Prostate gland (tissue), 2 donors: ENCODE data around the gene ITIH1.

Experiments used
- POLR2A ChIP-seq: fragments of 450-650 bp; IDR thresholded peaks from one replicate; pipeline ENCODE4 v1.6.1; 2016; ENCODE audit warnings: antibody characterized with exemption, mild to moderate bottlenecking
- POLR2AphosphoS5 ChIP-seq: sonication (generic); formaldehyde crosslinking; IDR thresholded peaks from one replicate; pipeline ENCODE4 v1.6.1; 2017; ENCODE audit warnings: antibody characterized with exemption
- TF ChIP-seq, protein P1 (sequence below), 4 experiments: fragments of 200-600 bp in 2 of 4; fragments of 450-650 bp in 2 of 4; sonication (generic) in 2 of 4; IDR thresholded peaks; 1 replicate in 3 of 4; 2 replicates in 1 of 4; pipeline ENCODE4 v1.5.1; 2016 to 2019; ENCODE audit warnings: antibody characterized with exemption in 4 of 4, mild to moderate bottlenecking in 2 of 4, moderate library complexity in 2 of 4

DNA sequence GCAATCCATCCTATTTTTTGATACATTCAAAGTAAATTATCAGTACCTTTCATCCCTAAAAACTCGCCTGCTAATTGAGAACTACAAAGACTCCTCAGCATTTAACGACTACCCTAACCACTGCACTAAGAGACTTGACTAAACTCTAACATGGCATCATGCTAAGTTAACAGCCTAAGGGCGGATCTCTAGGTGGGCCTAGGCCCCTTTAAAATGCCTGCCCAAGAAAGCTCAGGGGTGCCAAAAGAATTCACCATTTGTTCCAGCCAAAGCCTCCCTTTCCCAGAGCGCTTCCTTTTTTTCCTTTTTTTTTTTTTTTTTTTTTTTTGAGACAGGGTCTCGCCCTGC, 6.1 kb upstream of the ITIH1 start:
- TF ChIP-seq, protein P1, sequence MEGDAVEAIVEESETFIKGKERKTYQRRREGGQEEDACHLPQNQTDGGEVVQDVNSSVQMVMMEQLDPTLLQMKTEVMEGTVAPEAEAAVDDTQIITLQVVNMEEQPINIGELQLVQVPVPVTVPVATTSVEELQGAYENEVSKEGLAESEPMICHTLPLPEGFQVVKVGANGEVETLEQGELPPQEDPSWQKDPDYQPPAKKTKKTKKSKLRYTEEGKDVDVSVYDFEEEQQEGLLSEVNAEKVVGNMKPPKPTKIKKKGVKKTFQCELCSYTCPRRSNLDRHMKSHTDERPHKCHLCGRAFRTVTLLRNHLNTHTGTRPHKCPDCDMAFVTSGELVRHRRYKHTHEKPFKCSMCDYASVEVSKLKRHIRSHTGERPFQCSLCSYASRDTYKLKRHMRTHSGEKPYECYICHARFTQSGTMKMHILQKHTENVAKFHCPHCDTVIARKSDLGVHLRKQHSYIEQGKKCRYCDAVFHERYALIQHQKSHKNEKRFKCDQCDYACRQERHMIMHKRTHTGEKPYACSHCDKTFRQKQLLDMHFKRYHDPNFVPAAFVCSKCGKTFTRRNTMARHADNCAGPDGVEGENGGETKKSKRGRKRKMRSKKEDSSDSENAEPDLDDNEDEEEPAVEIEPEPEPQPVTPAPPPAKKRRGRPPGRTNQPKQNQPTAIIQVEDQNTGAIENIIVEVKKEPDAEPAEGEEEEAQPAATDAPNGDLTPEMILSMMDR (IDR thresholded peaks at IDR 0.05): no peak
- TF ChIP-seq POLR2A (no peak), POLR2AphosphoS5 (no peak)
